ENCODE data around the gene NAXD.
"Not testable (repeated sequence)": the region's sequence is repeated elsewhere in the genome, so short reads cannot be mapped to it uniquely, and the experiment has no call there.

Gene NAXD

DNA sequence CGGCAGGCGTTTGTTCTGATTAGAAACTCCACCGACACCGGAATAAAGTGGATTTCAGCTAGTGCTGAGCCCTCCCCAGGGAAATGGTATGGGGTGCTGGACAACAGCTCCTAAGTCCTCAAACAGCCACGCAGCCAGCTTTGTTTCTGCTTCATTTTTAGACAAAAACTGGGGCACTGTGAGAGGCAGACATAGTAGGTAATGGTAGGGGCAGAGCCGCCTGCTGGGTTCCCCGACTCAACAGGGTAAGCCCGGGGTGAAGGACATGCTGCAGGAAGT, 50.8 kb downstream of the NAXD start:
- DNase-seq, result no peak

DNA sequence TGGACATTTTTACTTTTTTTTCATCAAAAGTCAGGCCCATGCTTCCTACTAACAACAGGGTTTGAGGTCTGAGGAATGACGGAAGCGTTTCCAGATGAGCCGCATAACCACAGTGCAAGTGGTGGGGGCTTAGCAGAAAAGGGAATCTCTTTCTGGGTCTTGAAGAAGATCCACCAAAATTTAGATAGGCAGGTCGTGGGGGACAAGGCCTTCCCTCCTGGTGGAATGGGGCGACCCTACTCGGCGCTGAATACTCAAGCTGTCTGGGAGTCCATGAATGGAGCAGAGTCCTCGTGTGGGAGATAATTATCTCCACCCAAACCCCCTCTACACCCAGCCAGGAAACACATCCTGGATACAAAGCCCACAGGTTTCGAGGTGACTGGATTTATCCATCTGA, 53.7 kb downstream of the NAXD start:
- DNase-seq, result no peak

GRCh38 chr13:110669814-110670213, 54.5 kb downstream of the NAXD start:
- DNase-seq, result not testable (repeated sequence)

DNA sequence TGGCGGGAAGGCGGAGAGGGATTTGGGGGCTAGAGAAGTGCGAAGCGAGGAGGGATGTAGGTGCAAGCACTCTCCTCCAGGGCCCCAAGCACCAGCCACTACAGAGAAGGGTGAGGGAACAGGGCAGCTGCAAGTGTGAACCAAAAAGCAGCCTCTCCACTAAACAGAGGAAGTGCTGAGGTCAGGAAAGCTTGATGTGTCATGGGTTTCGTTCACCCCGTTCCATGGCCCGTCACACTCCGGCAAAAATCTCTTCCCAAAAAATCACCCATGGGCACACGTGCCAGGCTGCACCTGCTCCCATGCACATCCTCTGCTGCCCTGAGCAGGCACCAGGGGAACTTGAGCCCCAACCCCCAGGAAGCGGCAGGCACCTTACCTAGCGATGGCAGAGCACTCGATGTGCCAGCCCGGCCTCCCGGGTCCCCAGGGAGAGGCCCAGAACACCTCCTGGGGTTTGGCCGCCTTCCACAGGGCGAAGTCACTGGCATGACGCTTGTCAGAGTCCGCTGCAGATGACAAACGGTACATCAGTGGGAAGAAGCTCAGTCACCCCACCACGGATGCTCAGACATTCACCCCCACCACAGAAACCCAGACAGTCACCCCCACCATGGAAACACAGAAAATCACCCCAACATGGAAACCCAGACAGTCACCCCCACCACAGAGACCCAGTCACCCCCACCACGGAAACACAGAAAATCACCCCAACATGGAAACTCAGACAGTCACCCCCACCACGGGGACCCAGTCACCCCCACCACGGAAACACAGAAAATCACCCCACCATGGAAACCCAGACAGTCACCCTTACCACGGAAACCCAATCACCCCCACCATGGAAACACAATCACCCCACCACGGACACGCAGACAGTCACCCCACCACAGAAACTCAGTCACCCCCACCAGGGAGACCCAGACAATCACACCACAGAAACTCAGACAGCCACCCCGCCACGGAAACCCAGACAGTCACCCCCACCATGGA, 61.5 kb downstream of the NAXD start:
- DNase-seq, result no peak

GRCh38 chr13:110677731-110678545, 62.6 kb downstream of the NAXD start:
- DNase-seq, result no peak

- DNase-seq, result no peak
These were observed 65.5 kb downstream of the NAXD start for GRCh38 chr13:110680852-110681251.

DNA sequence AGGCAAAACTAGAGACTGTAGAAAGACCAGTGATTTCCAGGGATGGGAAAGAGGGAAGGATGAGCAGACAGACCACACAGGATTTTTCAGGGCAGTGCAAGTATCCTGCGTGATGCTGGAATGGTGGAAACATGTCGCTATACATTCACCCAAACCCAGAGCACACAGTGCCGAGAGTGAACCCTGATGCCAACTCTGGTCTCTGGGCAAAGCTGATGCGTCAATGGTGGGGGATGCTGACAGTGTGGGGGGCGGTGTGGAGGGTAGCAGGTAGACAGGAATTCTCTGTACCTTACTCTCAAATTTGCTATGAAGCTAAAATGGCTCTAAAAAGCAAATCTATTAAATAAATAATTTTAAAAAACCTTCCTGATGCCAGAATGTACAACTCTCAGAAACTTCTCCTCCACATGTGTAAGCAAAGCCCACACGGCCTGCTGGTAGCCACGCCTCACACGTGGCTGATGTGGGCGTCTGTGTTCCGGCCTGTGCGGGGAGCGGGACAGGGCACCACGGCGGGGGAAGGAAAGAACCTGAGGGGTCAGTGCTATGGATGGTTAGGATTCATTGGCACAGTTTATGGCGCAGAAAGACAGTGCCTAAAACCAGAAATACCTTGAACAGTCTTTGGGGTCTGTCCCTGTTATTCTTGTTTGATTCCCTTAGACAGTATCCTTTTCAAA, 66.7 kb downstream of the NAXD start:
- no peak for DNase-seq

DNA sequence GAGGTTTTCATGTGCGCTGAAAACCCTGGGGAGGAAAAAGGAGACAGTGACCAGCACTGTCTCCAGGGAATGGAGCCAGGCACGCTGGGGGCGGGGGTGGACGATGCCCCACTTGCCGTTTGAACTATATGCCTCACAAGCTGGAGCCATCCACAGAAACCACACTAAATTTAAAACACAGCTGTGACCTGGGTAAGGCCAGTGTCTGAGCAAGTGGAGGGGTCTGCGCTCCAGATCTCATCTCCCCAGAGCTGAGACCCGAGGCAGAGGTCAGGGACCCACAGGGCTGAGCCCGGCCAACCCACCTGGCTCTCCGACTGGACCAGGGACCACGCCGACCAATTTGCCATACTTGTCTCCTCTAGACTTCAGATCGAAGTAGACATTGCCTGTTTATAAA, 67.4 kb downstream of the NAXD start:
- DNase-seq, result no peak

DNA sequence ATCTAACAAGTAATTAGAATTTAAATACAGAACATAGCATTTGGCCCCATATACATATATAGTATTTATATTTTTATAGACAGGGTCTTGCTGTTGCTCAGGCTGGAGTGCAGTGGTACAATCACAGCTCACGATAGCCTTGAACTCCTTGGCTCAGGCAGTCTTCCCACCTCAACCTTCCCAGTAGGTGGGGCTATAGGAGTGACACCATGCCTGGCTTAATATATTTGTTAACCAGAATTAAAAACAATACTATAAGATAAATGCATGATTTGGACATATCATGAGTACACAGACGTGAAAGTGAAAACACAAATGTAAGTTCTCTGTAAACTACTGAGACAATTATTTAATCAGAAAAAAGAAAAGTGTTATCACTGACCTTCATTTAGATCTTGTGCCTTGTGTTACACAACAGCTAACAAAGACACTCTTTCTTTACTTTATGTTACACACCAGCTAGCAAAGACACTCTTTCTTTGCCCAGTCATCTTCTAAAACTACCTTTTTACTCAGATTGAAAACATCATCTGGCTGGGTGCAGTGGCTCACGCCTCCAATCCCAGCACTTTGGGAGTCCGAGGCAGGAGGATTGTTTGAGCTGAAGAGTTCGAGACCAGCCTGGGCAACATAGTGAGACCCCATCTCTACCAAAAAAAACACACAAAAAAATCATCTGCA, 68.0 kb downstream of the NAXD start:
- no peak for DNase-seq

- DNase-seq, result no peak
These were observed 68.6 kb downstream of the NAXD start for GRCh38 chr13:110683921-110684320.

GRCh38 chr13:110684388-110685056, 69.2 kb downstream of the NAXD start:
- no peak for DNase-seq

DNA sequence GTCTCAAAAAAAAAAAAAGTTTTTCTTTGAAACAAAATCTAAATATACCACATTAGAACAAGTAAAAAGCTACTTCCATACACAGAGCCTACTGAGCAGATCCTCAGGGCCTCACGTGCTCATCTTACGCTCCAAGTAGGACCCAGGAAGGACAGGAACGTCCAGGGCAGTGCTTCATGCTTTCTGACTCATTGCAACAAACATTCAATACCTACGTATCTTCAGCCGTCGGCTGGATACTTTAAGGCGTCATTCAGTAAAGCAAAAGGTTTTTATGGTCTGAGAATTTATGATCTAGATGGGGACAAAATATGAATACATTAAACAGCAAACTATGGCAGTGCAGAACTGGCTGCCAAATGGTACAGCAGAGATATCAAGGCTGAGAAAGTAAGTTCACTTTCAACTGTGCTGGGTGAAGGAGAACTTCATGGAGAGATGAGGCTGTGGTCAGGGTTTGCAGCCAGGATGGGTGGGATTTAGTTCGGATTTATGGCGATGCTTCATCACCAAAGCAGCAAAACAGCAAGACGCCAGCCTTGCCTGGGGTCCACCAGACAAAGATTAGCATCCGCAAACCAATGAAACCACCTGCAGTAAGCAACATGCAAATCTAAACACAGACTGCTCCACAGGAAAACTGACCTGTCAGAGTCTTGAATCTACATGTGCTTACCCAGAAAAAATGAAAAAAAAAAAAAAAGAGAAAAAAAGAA, 70.1 kb downstream of the NAXD start:
- no peak for DNase-seq

DNA sequence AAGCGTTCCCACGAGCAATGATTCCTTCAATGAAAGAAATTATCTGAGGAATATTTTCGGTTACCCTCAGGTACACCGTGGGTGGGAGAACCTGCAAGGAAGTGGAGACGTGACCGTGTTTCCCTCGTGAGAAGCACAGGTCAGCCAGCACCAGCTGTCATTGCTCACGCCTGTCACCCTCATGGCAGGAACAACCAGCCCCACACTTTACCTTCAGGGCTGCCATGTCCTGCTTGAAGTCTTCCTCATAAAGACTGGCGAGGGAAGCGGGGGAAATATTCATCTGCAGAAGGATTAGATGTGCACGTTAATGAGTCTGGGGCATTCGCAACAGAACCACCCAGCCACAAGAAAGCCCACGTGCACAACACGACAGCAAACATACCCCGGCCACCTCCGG, 72.4 kb downstream of the NAXD start:
- DNase-seq, result no peak

DNA sequence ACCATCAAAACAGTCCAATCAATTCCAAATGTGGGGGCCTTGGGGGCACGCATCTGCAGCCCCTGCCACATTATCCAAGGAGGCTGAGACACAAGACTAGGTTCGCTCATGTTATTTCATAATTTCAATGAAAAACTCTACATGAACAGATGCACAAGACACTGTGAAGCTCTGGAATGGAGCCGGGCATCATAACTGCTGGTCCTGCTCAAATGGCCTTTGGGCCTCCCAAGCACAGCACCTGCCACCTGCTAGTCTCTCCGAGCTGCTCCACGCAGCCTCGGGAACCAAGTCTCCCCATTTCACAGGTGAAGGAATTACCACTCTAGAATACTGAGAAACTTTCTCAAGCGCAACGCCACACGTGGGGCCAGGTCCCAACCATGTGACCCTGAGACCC, 73.7 kb downstream of the NAXD start:
- no peak for DNase-seq
